Loucy (cell line): Measurements from ENCODE around the gene TAF1B.

Experiments used
- EZH2phosphoT487 ChIP-seq: fragments of 200-600 bp; IDR thresholded peaks from 2 replicates; pipeline ENCODE4 v1.6.1; 2018; ENCODE audit warnings: antibody characterized with exemption, mild to moderate bottlenecking, moderate library complexity, borderline replicate concordance
- TF ChIP-seq, protein P1 (sequence below): fragments of 200-600 bp; sonication (generic); conservative IDR thresholded peaks from 2 replicates; pipeline ENCODE4 v1.5.1; 2014; ENCODE audit warnings: mild to moderate bottlenecking, antibody characterized with exemption, low read length

DNA sequence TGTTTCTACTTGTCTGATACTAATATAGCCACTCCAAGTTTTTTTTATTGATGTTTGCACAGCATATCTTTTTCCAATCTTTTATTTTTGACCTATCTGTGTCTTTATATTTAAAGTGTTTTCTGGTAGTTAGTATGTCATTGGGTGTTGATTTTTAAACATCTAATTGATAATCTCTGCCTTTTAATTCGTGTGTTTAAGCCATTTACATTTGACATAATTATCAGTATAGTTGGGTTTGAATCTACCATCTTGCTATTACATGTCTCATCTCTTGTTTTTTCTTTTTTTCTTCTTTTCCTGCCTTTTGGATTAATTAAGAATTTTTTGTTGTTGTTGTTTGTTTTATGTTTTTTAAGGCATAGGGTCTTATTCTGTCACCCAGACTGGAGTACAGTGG lies 44.2 kb downstream of the TAF1B start:
- TF ChIP-seq, protein P1, sequence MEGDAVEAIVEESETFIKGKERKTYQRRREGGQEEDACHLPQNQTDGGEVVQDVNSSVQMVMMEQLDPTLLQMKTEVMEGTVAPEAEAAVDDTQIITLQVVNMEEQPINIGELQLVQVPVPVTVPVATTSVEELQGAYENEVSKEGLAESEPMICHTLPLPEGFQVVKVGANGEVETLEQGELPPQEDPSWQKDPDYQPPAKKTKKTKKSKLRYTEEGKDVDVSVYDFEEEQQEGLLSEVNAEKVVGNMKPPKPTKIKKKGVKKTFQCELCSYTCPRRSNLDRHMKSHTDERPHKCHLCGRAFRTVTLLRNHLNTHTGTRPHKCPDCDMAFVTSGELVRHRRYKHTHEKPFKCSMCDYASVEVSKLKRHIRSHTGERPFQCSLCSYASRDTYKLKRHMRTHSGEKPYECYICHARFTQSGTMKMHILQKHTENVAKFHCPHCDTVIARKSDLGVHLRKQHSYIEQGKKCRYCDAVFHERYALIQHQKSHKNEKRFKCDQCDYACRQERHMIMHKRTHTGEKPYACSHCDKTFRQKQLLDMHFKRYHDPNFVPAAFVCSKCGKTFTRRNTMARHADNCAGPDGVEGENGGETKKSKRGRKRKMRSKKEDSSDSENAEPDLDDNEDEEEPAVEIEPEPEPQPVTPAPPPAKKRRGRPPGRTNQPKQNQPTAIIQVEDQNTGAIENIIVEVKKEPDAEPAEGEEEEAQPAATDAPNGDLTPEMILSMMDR = no peak
- TF ChIP-seq EZH2phosphoT487 = no peak
